ENCODE results near the gene GET4. TPM values are rescaled to one million over a fixed set of nuclear protein-coding genes. Genes with fewer than 3 reads are reported as not detected.
A peak's percentile ranks its signal among the peaks of the same experiment; 100 is the strongest.

The GET4 gene
- total and polyA plus RNA-seq, 4 donors: 19.5 to 34.7 (median 27.3) TPM

DNA sequence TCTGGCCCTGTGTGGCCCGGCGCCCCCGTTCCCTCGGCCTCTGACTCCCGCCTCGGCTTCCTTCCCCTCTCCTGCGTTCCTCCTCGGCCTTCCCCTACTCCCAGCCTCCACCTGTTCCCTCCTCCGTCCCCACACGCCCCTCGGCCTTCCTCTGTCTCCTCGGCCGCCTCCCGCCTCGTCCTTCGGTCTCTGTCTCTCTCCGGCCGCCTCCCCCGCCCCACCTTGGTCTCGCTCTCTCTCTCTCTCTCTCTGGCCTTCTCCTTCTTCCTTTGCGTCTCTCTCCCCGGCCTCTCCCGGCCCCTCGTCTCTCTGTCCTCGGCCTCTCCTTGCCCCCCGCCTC, 588 bp downstream of the GET4 start:
- H3K36me3 ChIP-seq (ENCODE audit: control insufficient read depth in 4 of 4, insufficient read depth in 3 of 4, low read depth in 1 of 4, low read length in 3 of 4): peaks cover 0 to 7% (median 0%) of the 10 kb centered on the region in 4 donors
- TF ChIP-seq JUND (IDR thresholded peaks at IDR 0.05) (no peak), TAF1 (conservative IDR thresholded peaks at IDR 0.05) (no peak), HNF4A (conservative IDR thresholded peaks at IDR 0.05) (no peak), RXRA (IDR thresholded peaks at IDR 0.05) (no peak), FOXA1 (IDR thresholded peaks at IDR 0.05) (no peak), FOXA2 (IDR thresholded peaks at IDR 0.05) (no peak), GABPA (IDR thresholded peaks at IDR 0.05 in 1 of 2, conservative IDR thresholded peaks at IDR 0.05 in 1 of 2) (no peak), ZBTB33 (IDR thresholded peaks at IDR 0.05) (no peak), YY1 (IDR thresholded peaks at IDR 0.05) (no peak), EGR1 (IDR thresholded peaks at IDR 0.05; ENCODE audit: low read depth in 2 of 2) (no peak), RAD21 (IDR thresholded peaks at IDR 0.05) (no peak)
- TF ChIP-seq, protein P1, sequence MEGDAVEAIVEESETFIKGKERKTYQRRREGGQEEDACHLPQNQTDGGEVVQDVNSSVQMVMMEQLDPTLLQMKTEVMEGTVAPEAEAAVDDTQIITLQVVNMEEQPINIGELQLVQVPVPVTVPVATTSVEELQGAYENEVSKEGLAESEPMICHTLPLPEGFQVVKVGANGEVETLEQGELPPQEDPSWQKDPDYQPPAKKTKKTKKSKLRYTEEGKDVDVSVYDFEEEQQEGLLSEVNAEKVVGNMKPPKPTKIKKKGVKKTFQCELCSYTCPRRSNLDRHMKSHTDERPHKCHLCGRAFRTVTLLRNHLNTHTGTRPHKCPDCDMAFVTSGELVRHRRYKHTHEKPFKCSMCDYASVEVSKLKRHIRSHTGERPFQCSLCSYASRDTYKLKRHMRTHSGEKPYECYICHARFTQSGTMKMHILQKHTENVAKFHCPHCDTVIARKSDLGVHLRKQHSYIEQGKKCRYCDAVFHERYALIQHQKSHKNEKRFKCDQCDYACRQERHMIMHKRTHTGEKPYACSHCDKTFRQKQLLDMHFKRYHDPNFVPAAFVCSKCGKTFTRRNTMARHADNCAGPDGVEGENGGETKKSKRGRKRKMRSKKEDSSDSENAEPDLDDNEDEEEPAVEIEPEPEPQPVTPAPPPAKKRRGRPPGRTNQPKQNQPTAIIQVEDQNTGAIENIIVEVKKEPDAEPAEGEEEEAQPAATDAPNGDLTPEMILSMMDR (IDR thresholded peaks at IDR 0.05; ENCODE audit: low read depth, low read length, missing input control): no peak
- TF ChIP-seq, protein P2, sequence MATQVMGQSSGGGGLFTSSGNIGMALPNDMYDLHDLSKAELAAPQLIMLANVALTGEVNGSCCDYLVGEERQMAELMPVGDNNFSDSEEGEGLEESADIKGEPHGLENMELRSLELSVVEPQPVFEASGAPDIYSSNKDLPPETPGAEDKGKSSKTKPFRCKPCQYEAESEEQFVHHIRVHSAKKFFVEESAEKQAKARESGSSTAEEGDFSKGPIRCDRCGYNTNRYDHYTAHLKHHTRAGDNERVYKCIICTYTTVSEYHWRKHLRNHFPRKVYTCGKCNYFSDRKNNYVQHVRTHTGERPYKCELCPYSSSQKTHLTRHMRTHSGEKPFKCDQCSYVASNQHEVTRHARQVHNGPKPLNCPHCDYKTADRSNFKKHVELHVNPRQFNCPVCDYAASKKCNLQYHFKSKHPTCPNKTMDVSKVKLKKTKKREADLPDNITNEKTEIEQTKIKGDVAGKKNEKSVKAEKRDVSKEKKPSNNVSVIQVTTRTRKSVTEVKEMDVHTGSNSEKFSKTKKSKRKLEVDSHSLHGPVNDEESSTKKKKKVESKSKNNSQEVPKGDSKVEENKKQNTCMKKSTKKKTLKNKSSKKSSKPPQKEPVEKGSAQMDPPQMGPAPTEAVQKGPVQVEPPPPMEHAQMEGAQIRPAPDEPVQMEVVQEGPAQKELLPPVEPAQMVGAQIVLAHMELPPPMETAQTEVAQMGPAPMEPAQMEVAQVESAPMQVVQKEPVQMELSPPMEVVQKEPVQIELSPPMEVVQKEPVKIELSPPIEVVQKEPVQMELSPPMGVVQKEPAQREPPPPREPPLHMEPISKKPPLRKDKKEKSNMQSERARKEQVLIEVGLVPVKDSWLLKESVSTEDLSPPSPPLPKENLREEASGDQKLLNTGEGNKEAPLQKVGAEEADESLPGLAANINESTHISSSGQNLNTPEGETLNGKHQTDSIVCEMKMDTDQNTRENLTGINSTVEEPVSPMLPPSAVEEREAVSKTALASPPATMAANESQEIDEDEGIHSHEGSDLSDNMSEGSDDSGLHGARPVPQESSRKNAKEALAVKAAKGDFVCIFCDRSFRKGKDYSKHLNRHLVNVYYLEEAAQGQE (IDR thresholded peaks at IDR 0.05): no peak
- TF ChIP-seq, protein P3, sequence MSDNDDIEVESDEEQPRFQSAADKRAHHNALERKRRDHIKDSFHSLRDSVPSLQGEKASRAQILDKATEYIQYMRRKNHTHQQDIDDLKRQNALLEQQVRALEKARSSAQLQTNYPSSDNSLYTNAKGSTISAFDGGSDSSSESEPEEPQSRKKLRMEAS (IDR thresholded peaks at IDR 0.05): no peak
- H3K9ac ChIP-seq (ENCODE audit: low read depth in 1 of 2, low read length in 2 of 2): peak overlapping the region; percentile 21 to 50
- H3K4me3 ChIP-seq (ENCODE audit: low read depth in 1 of 3, low read length in 3 of 3): peak overlapping the region; percentile 67 to 93 (median 76)
- no peak for DNase-seq (ENCODE audit: low spot score)
- under 1% methylated on average over 26 of the region's 26 CpGs for WGBS
- no peaks in the 10 kb centered on the region for H3K9me3 ChIP-seq (ENCODE audit: control insufficient read depth in 4 of 4, low read length in 3 of 4)
- peak overlapping the region; percentile 58 to 96 for H3K27ac ChIP-seq (ENCODE audit: low read depth in 1 of 2, low read length in 2 of 2)
- no peaks in the 10 kb centered on the region for H3K27me3 ChIP-seq (ENCODE audit: control insufficient read depth in 4 of 4, insufficient read depth in 4 of 4, low read length in 3 of 4)
- peaks cover 11 to 48% (median 28%) of the 10 kb centered on the region in 4 donors for H3K4me1 ChIP-seq (ENCODE audit: control insufficient read depth in 4 of 4, insufficient read depth in 4 of 4, low read length in 3 of 4)
